Right cardiac atrium (tissue), 5 donors: Measurements from ENCODE around the gene SULT2B1. TPM values are rescaled to one million over a fixed set of nuclear protein-coding genes. Genes with fewer than 3 reads are reported as not detected.
A peak's percentile ranks its signal among the peaks of the same experiment; 100 is the strongest.

Experiments
- ATAC-seq, 2 donors: fragments of 200-7000 bp; cut with Tn5 transposase; one replicate each; pipeline versions ENCODE4 v1.8.0 to v1.9.1; 2020; ENCODE audit warnings: moderate library complexity in 2 of 2, mild to moderate bottlenecking in 1 of 2
- DNase-seq, 3 donors: peaks; one replicate each; pipeline ENCODE4 v3.0.0-alpha.2; 2020
- H3K27ac ChIP-seq: one replicate; pipeline ENCODE4 v1.5.1; 2013; ENCODE audit warnings: mild to moderate bottlenecking, low read length, control low read depth, moderate library complexity
- H3K27me3 ChIP-seq: one replicate; pipeline ENCODE4 v1.6.1; 2013; ENCODE audit not compliant: control insufficient read depth, insufficient read depth
- H3K4me1 ChIP-seq: one replicate; pipeline ENCODE4 v1.6.1; 2013; ENCODE audit warnings: low read length; ENCODE audit not compliant: control insufficient read depth, insufficient read depth
- H3K4me3 ChIP-seq: one replicate; pipeline ENCODE4 v1.5.1; 2013; ENCODE audit warnings: low read length, control low read depth
- H3K9me3 ChIP-seq: one replicate; pipeline ENCODE4 v1.6.1; 2013; ENCODE audit warnings: low read length; ENCODE audit not compliant: control insufficient read depth
- WGBS: extraction: QIAGEN DNeasy Blood & Tissue Kit; methylation state at CpG from one replicate; pipeline ENCODE4 v1.1.7; 2013; 5-methylcytosine and 5-hydroxymethylcytosine counted together
- intact Hi-C, 4 donors: fragments of 100-400 bp; cut with DNase I; formaldehyde crosslinking; loops; one replicate each; pipeline versions ENCODE4 v1.11.0 to v1.14.0; 2022 to 2023
- polyA plus RNA-seq: library from polyadenylated mRNA; stranded (reverse); fragments of 200-250 nt; gene quantifications from one replicate; pipeline ENCODE4 v1.2.3, GENCODE V29; 2013
- total RNA-seq, 4 donors: library from RNA; stranded (reverse); fragmentation: NEBNext Ultra II Directional; extraction: Animal tissue kit (Norgen Biotek cat#: 25700); gene quantifications; one replicate each; pipeline ENCODE4 v1.2.1, GENCODE V29; 2021
- donor health status: healthy with polysubstance abuse.
- donor health status: DM: no; HTN: yes; CAD: no.
- donor health status: DM: no; HTN: no; CAD: no.
- donor health status: DM: no; HTN: yes; CAD: no; lungs with severe emphysema.
- donor health status: DM: yes; HTN: yes; CAD: no.

SULT2B1 gene
- total and polyA plus RNA-seq, 5 donors: 0.14 to 0.76 (median 0.25) TPM; not detected in 2

- peak in 1 of 3 donors; percentile 44 for DNase-seq
- Histone ChIP-seq H3K27me3 (no peaks in the 10 kb centered on the region), H3K4me3 (no peak overlapping the region), H3K9me3 (no peaks in the 10 kb centered on the region), H3K4me1 (peaks cover 7% of the 10 kb centered on the region), H3K27ac (no peak overlapping the region)
- ATAC-seq: no peak
- intact Hi-C loops: no loop called here
Observed at GRCh38 chr19:48632692-48633147, 80.7 kb downstream of the SULT2B1 start.

GRCh38 chr19:48633148-48634035 lies 81.4 kb downstream of the SULT2B1 start:
- ATAC-seq (no peak), DNase-seq (peak; percentile 38 to 71 (median 68))
- Histone ChIP-seq H3K4me1 (peaks cover 7% of the 10 kb centered on the region), H3K9me3 (no peaks in the 10 kb centered on the region), H3K27ac (peak overlapping the region; percentile 73), H3K4me3 (no peak overlapping the region), H3K27me3 (no peaks in the 10 kb centered on the region)
- WGBS: 72% methylated on average over 22 of the region's 22 CpGs
- intact Hi-C loops: no loop called here

- peak overlapping the region; percentile 73 for H3K27ac ChIP-seq
- H3K9me3 ChIP-seq: no peaks in the 10 kb centered on the region
- H3K4me3 ChIP-seq: peak overlapping the region; percentile 6
- DNase-seq (no peak), ATAC-seq (no peak)
- intact Hi-C loops: no loop called here
- H3K27me3 ChIP-seq: no peaks in the 10 kb centered on the region
- peaks cover 7% of the 10 kb centered on the region for H3K4me1 ChIP-seq
- 44% methylated on average over 7 of the region's 7 CpGs for WGBS
Observed at GRCh38 chr19:48634036-48634342, 82.0 kb downstream of the SULT2B1 start.

- Histone ChIP-seq H3K9me3 (no peaks in the 10 kb centered on the region), H3K27me3 (no peaks in the 10 kb centered on the region), H3K4me1 (peaks cover 7% of the 10 kb centered on the region), H3K27ac (peak overlapping the region; percentile 95), H3K4me3 (peak overlapping the region; percentile 57)
- intact Hi-C loops: no loop called here
- ATAC-seq (peak; percentile 57 to 63), DNase-seq (peak; percentile 97 to 99 (median 99))
- 7% methylated on average over 37 of the region's 37 CpGs for WGBS
Observed at GRCh38 chr19:48634424-48635262, 82.7 kb downstream of the SULT2B1 start.

- Histone ChIP-seq H3K27me3 (no peaks in the 10 kb centered on the region), H3K4me3 (peak overlapping the region; percentile 57), H3K4me1 (peaks cover 7% of the 10 kb centered on the region), H3K9me3 (no peaks in the 10 kb centered on the region), H3K27ac (peak overlapping the region; percentile 95)
- ATAC-seq (peak; percentile 36 to 42), DNase-seq (peak; percentile 65 to 91 (median 90))
- intact Hi-C loops: no loop called here
- 2% methylated on average over 67 of the region's 67 CpGs for WGBS
Observed at GRCh38 chr19:48635263-48635965, 83.4 kb downstream of the SULT2B1 start.

DNA sequence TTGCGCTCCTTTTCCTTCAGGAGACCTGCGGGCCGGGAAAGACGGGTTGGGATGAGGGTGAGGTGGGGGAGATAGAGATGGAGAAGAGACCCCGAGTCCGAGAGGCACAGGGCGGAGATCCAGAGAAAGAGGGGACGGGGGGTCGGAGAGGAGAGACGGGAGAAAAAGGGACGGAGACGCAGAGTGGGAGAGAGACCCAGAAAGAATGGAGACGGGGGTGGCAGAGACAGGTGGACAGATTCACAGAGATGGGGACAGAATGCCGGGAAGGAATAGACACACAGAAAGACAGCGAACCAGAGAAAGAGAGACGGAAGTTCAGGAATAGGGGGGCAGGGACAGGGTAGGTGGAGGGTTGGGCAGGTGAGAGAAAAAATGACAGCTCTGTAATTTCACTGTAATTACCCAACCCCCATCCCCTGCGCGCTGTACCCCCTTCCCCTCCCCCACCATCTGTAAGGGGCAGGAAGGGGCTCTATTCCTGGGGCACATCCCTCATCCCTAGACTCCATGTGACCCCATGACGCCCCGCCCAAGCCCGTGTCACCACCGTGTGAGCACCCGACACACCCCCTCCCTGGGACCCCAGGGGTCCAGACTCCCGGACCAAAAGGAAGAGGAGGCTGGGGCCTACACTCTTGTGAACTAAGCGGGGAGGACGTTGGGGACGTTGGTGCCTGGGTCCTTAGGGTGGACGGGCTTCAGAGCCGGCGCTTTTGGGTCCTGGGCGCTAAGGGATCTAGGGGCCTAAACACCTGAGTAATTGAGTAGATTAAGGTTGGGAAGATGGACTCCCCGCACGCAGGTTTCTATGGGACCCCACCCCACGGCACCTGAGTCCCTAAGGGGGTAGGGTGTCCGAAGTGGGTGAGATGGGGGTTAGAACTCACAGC lies 84.2 kb downstream of the SULT2B1 start:
- ATAC-seq (no peak), DNase-seq (peak in 2 of 3 donors; percentile 82 to 87)

DNA sequence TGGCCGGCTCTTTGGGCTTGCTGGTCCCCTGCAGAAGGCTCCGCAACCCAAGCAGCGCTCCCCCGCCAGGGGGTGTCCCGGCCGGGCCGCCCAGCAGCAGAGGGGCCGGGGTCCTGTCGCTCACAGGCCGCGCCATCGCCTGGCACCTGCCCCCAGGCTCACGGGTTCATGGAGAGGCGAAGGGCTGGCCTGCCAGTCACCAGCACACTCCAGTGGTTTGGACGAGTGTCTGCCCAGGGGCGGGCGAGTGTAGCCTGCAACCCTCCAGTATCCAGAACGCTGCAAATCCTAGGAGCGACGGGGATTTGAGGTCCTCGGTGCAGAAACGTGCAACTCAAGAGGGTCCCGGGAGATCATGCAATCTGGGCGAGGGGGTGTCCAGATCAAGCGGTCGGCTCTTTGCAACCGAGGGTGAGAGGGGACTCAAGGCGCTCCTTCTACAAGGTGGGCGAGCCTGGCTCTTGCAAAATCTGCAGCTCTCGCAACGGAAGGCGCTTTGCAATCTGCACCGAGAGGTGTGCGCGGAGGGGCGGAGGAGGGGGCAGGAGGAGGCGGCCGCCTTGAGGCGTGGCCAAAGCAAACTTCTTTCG lies 85.0 kb downstream of the SULT2B1 start, which contains the start of gene DBP:
Gene DBP (minus strand): TSS at position 521 of the 590 bp plus-strand sequence. CDS start 385 bp downstream, at position 136.
- DNase-seq (peak; percentile 58 to 87 (median 85)), ATAC-seq (peak; percentile 0 to 2)
- intact Hi-C loops: no loop called here
- Histone ChIP-seq H3K4me3 (peak within 1 kb of the TSS; percentile 57), H3K27me3 (no peaks in the 10 kb centered on the region), H3K27ac (peak within 1 kb of the TSS; percentile 94), H3K9me3 (no peaks in the 10 kb centered on the region), H3K4me1 (peaks cover 6% of the 10 kb centered on the region)
- WGBS: under 1% methylated on average over 40 of the region's 40 CpGs

More for the DNA sequence above, 84.2 kb downstream of the SULT2B1 start:
- no peaks in the 10 kb centered on the region for H3K27me3 ChIP-seq
- WGBS: 1% methylated on average over 35 of the region's 35 CpGs
- intact Hi-C loops: no loop called here
- H3K9me3 ChIP-seq: no peaks in the 10 kb centered on the region
- peaks cover 7% of the 10 kb centered on the region for H3K4me1 ChIP-seq
- peak overlapping the region; percentile 57 for H3K4me3 ChIP-seq
- H3K27ac ChIP-seq: peak overlapping the region; percentile 81

DNA sequence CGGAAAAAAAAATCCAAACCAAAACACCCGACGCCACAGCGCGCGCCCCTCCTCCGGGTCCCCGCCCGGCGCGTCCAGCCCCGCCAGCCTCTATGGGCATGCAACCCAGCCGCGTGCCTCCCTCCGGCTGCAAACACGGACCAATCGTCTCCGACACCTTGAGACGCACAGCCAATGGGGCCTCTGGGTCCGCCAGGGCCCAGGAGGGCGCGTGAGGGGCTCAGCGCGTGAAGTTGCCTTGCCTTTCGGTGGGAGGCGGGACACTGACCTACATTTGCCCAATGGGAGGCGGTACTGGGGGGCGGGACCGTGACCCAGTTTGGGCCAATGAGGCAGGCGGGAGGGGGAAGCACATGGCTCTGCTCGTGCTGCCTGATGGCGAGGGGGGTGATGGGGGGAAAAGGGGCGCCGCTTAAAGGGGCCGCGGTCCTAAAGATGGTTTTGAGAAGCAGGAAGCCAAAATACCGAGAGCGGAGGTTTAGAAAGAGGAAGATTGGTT lies 85.5 kb downstream of the SULT2B1 start:
- no peaks in the 10 kb centered on the region for H3K9me3 ChIP-seq

DNA sequence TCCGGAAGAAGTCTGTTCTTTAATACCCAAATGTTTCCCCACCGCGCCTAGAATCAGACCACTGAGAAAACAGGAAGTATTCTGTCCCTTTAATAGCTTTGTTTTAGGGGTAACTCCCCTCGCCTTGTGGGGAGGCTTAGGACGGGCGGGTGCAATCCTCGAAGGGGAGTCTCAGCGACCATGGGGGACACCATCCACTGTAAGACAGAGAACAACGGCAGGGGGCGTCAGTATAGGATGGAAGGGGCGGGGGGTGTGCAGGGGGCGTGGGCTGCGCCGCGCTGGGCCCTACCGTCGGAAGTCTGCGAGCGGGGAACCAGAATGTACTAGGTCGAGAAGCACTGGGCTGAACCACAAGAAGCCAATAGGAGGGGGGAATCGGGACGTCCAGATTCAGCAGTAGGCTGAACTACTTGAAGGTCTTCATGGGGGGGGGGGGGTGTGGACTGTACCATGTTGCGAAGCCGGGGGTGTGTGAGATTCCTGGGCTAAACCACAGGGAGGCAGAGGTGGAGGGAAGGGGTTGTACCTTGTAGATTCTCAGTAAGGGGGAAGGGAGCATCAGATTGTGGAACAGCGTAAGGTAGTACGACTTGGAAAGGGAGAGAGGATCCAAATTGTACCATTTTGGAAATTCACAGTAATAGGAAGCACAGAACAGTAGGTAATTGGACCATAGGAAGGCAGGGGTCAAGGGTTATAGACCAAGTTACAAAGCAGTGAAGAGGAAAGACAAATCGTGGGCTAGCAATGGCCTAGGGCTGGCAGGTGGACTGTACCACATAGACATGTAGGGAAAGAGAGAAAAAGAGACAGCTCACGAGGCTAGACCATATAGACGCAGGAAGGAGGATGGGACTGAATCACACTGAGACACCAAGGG lies 86.2 kb downstream of the SULT2B1 start:
- ATAC-seq: peak; percentile 47 to 59
- H3K9me3 ChIP-seq: no peaks in the 10 kb centered on the region
- peak; percentile 85 to 91 (median 91) for DNase-seq
- peak overlapping the region; percentile 94 for H3K27ac ChIP-seq
- peaks cover 6% of the 10 kb centered on the region for H3K4me1 ChIP-seq
- intact Hi-C loops: no loop called here
- H3K27me3 ChIP-seq: no peaks in the 10 kb centered on the region
- WGBS: 8% methylated on average over 29 of the region's 29 CpGs
- H3K4me3 ChIP-seq: peak overlapping the region; percentile 42

More for the DNA sequence above, 85.5 kb downstream of the SULT2B1 start:
- Histone ChIP-seq H3K27ac (peak overlapping the region; percentile 94), H3K4me1 (peaks cover 6% of the 10 kb centered on the region), H3K27me3 (no peaks in the 10 kb centered on the region), H3K4me3 (peak overlapping the region; percentile 57)
- WGBS: under 1% methylated on average over 38 of the region's 38 CpGs
- peak; percentile 85 to 87 for ATAC-seq
- peak; percentile 99 to 100 (median 100) for DNase-seq
- intact Hi-C loops: no loop called here
